ENCODE results near the gene DISC1. TPM values are rescaled to one million over a fixed set of nuclear protein-coding genes. Genes with fewer than 3 reads are reported as not detected.
"Not testable (repeated sequence)": the region's sequence is repeated elsewhere in the genome, so short reads cannot be mapped to it uniquely, and the experiment has no call there.

The DISC1 gene
- polyA plus RNA-seq, 1 donor, result 5.4 TPM

GRCh38 chr1:231699784-231700183 lies 73.2 kb downstream of the DISC1 start:
- peak; percentile 45 for DNase-seq

- DNase-seq, result no peak
These were observed 74.7 kb downstream of the DISC1 start for GRCh38 chr1:231701306-231701705.

DNA sequence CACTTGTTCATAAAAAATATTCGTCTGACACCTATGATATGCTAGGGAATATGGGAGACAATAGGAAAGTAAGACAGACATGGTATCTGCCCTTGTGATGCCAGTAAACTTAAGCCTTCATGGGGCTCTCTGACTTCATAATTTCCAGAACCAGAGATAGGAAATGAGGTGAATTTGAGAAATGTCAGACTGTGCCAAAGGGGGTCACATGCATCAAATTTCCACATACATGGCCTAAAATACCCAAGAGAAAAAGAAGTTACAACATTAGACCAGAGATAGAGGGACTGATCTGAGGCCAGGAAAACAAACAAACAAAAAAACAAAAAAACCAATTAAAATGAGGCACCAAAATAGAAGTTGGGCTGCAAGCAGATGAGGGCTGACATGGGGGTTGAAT lies 75.7 kb downstream of the DISC1 start:
- DNase-seq, result no peak

- no peak for DNase-seq
These were observed 76.2 kb downstream of the DISC1 start for GRCh38 chr1:231702804-231703203.

GRCh38 chr1:231705806-231706760 lies 79.5 kb downstream of the DISC1 start:
- DNase-seq, result no peak

- no peak for DNase-seq
These were observed 80.3 kb downstream of the DISC1 start for GRCh38 chr1:231706934-231707333.

GRCh38 chr1:231707407-231707806 lies 80.8 kb downstream of the DISC1 start:
- no peak for DNase-seq

DNA sequence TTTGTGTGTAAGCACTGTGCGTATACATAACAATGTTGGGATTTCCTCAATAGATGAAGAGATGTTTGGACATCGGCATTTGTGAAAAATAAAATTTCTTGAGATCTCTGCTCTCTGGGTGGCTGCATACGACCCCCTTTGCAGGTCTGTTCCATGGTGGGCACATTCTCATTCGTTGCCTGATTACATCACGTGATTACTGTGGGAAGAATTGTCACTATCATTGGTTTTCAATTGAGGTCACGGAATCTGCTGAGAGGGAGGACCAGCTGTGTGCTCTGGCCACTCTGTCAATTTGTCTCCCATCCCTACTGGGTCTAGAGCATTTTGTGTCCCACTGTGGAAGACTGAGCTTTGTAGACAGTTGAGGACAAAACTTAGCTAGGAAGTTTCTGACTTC lies 81.8 kb downstream of the DISC1 start:
- no peak for DNase-seq

DNA sequence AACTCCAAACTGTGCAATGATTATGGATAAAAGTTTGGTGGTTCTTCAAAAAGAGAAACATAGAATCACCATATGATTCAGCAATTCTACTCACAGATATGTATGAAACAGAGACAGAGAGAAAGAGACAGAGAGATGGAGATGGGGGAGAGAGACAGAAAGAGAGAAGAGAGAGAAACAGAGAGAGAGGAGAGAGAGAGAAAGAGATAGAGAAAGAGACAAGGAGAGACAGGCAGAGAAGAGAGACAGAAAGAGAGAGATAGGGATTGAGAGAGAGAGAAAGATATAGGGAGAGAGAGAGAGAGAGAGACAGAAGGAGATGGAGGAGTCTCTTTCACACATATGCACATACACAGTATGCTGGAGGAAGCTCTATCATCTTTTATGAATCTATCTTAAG lies 87.8 kb downstream of the DISC1 start:
- DNase-seq, result no peak

GRCh38 chr1:231715816-231716722 lies 89.5 kb downstream of the DISC1 start:
- DNase-seq, result no peak

DNA sequence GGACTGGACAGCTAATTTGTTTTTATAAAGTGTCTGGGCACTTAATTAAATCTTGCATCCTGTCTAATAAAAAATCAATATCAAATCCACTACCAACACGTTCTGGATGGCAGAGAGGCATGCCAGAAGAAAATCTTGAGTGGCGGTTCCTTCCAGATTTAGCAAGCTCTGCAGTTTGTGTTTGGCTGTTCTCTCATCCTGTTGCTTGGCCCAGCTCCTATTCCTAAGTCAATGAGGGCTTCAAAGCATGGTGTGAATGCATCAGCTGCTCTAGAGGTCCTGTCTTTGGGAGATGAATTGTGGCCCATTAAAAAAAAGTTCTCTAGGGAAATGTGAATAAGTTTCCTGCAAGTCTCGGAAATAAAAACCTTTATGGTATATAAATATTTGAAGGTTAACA lies 90.3 kb downstream of the DISC1 start:
- DNase-seq, result no peak

GRCh38 chr1:231719485-231720183 lies 93.0 kb downstream of the DISC1 start:
- DNase-seq, result no peak

DNA sequence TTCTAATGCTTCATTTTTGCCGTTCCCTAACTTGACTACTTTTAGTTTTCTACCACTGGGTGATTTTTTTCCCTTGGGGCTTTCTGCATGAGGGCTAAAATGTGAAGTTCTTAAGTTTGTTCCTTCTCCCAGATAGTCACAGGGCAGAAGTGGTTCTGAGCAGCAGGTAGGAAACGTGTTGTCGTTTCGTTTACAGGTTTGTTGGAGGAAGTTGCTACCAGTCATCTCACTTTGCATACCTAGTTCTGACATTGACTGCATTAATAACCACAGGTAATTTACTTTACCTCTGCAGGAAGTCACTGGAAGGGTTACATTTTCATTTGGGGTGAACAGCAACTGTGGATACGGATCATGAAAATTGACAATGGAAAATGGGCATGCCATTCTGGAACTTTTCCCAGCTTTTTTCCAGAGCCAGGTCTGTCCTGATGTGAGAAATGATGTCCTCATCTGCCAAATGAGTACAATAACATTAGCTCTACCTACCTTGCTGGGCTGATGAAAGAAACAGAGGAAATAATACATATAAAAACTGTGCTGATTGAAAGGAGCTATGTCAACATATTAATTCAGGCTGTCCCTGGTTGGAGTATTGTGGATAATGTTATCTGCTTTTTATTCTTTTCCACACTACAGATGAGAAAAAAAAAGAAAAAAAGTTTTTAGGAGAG lies 94.2 kb downstream of the DISC1 start:
- DNase-seq, result no peak

DNA sequence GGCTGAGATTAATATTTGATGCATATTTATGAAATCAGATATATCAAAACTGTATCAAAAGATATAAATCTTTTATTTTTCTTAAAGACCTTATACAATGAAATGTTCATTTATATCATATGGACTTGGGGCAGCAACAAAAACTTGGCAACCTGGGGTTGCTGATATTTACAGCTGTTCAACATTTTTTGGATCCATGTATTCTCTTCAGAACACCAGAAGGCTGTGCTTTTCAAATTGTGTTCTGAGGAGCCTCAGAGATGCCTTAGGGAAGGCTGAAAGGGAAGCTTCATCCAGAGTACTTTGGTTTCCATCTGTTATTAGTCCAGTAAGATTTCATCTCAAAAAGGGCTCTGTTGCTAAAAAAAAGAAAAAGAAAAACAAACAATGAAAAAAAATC lies 94.8 kb downstream of the DISC1 start:
- DNase-seq, result no peak

- no peak for DNase-seq
These were observed 95.8 kb downstream of the DISC1 start for GRCh38 chr1:231722356-231722755.

GRCh38 chr1:231723146-231723545 lies 96.6 kb downstream of the DISC1 start:
- DNase-seq, result no peak

DNA sequence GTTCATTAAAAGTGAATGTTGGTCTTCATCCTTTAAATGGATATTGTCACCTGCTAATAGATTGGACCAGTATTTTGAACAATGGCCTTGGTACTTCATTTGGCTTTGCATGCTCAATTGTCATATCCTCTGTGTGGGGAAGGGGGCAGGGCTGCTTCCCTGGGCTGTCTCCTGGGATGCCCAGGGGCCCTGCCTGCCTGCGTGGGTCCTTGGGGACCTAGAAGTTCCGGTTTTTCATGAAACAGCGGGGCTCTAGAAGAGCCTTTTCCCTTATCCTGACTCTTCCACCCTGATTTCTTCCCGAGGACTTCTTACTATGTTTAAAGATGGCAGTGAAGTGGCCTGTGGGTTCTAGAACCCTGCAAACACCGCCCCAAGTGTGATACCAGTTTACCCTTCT lies 97.5 kb downstream of the DISC1 start:
- no peak for DNase-seq

- no peak for DNase-seq
These were observed 98.5 kb downstream of the DISC1 start for GRCh38 chr1:231724876-231725647.

DNA sequence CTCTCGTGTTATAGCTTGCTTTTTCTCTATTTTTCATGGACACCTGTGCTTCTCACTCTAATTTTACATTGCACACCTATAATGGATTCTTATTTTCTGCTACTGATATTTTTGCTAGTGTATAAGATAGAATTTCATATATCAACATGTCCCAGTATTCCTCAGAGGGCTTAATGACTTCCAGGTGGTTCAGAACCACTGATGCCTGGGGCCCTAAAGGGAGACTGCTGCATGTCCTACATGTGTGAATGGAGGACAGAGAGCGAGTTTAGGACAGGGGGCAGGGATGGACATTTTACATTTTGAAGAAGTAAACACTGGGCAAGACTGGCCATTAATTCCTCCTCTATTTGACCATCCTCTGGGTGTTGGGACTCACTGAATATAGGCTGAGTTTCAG lies 100.6 kb downstream of the DISC1 start:
- no peak for DNase-seq

- DNase-seq, result not testable (repeated sequence)
These were observed 102.4 kb downstream of the DISC1 start for GRCh38 chr1:231728987-231729386.

DNA sequence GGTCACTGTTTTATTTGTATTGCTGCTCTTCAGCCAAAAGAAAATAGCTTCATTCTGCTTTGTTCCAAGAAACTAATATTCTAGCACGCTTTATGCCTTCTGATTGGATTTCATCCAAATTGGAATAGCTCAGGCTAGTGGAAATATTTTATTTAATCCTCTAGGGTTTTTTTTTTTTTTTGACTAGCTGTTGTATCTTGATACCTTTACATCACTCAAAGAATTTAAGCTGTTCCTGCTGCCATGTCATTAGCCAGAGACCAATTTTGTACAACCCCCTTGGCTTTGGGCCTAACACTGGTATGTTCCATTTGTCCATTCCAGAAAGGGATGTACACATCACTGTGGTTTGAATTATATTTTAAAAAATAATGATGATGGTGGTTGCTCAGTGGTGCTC lies 103.0 kb downstream of the DISC1 start:
- no peak for DNase-seq
